NCI-H128 (cell line): ENCODE results near the gene SYT5.
A peak's percentile ranks its signal among the peaks of the same experiment; 100 is the strongest.
"Not testable (repeated sequence)": the region's sequence is repeated elsewhere in the genome, so short reads cannot be mapped to it uniquely, and the experiment has no call there.

Experiments
- DNase-seq: peaks from one replicate; lab custom pipeline; 2025; ENCODE audit not compliant: unreplicated experiment; lab: John Stamatoyannopoulos, UW

Gene SYT5

GRCh38 chr19:55179606-55180484 is at the start of gene SYT5:
TSS of gene SYT5 (minus strand) at chr19:55180289. CDS start at chr19:55179041, 1,248 bp downstream.
- DNase-seq: no peak

DNA sequence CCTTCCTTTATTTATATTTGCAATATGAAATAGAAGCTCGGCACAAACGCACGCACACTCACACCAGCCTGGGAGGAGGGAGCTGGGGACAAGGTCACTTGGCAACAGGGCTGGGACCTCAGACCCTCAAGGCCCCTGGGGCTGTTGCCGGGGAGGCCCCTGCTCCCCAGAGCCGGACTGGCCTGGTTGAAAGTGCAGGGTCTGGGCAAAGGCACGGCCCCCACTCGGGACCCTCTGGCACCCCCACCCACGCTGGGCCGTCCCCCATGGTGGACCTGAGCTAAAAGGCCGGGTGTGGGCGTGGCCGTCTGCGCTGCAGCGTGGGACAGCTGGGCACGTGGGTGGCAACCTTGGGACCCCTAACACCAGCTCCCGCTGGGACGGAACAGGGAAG is 49.7 kb upstream of the SYT5 start:
- no peak for DNase-seq

GRCh38 chr19:55229145-55229788 is 49.2 kb upstream of the SYT5 start:
- no peak for DNase-seq

GRCh38 chr19:55228403-55229031 is 48.4 kb upstream of the SYT5 start, which contains the start of gene TMEM86B:
TSS of gene TMEM86B (minus strand) at chr19:55228763. CDS start at chr19:55228741, 22 bp downstream.
- DNase-seq: no peak

GRCh38 chr19:55228015-55228391 is 47.9 kb upstream of the SYT5 start:
- no peak for DNase-seq

GRCh38 chr19:55227241-55228014 is 47.3 kb upstream of the SYT5 start:
- no peak for DNase-seq

GRCh38 chr19:55226788-55227187 is 46.7 kb upstream of the SYT5 start:
- DNase-seq: no peak

GRCh38 chr19:55226273-55226672 is 46.2 kb upstream of the SYT5 start:
- DNase-seq: no peak

GRCh38 chr19:55225415-55225958 is 45.4 kb upstream of the SYT5 start:
- DNase-seq: no peak

- DNase-seq: not testable (repeated sequence)
Observed at GRCh38 chr19:55224679-55225414, 44.8 kb upstream of the SYT5 start.

- no peak for DNase-seq
Observed at GRCh38 chr19:55224038-55224665, 44.1 kb upstream of the SYT5 start.

DNA sequence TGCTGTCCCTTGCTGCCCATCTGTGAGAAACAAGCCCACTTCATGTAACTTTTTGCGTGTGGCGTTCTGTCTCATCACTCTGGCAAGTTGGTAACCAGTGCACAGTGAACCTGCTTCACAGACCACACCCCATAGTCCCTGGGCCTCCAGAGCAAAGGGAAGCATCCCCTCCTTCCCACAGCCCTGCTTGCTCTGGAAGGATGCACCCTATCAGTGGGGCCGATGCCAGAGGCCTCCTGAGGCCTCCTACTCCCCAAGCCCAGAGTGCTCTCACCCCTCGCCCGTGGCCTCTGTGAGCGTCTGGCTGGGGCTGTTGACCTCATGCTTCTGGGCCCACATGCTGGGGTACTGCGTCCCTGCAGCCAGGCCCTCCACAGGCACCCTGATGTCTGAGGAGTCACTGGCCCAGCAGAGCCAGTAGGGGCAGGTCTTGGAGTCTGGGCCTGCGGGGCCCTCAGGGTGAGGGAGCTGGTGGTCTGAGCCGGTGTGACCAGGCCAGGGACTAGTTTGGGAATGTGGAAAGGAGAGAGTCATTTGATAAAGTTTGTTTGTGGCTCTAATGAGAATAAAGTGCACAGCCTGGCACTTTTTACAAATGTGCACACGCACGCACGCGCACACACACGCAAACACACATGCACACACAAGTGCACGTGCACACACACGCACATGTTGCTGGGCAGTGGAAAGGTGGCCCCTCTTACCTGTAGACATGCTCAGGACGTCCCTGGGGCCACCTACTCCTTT is 43.4 kb upstream of the SYT5 start:
- no peak for DNase-seq

DNA sequence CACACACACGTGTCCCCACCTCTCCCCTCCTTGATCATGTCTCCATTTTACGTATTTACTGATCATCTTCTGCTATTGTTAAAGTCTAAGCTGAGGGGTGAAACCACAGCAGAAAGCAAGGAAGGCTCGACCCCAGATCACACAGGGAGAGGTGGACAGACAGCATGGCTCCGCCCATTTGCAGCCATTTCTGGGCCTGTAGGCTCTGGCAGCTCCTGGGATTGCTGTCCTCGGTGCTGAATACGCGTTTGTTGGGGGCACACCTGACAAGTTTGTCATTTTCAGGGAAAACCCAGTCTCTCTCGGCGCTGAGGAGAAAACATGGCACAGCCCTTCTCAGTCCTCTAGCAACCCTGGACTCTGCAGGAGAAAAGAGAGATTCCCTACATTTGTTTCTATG is 40.4 kb upstream of the SYT5 start:
- DNase-seq: no peak

DNA sequence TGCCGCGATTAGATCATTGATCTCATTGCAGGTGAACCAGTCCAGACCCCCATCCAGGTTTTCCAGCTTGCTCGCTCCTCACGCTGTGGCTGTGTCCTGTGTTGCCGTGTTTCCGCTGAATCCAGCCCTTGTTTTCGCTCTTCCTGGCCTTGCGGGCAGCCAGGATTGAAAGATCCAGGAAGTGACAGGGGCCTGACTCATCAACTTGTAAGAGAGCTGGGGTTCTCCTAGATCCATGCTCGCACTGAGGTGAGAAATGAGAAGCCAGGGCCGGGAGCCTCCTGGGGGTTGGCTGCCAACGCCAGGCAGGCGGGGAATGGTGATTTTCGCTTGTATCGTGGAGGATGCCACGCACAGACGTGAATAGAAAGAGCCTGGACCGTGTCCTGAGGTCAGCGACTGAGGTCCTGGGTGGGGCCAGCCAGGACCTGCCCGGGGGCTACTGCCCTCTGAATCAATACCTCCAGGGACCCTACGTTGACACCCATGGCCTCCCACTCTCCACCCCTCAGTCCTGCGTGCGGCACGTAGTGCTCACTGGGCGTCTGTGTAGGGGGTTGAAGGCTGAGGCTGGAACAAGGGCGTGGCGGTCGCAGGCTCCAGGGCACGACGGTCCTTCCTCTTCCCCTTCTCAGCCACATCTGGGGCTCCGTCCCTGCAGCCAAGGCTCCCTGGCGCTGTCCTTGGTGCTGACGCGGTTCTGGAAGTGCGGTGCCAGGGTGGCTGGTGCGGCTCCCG is 36.5 kb upstream of the SYT5 start:
- peak; percentile 87 for DNase-seq

DNA sequence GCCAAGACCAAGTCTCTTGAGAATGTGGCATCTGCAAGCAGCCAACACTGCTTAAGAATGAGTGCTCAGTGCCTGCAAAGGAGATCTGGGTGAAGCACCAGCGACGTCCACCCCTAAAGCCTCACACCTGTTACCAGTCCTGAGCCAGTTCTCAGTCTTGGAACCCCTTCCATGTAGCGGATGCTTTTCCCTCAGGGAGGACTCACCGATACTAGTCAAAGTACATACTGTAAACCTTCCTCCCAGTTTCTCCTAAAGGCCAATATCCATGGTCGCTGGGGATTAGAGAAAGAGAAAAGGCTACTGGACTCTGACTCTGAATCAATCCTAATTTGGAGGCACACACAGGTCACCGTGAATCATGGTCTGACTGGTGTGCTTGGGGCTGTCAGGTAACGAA is 33.5 kb upstream of the SYT5 start:
- DNase-seq: no peak

DNA sequence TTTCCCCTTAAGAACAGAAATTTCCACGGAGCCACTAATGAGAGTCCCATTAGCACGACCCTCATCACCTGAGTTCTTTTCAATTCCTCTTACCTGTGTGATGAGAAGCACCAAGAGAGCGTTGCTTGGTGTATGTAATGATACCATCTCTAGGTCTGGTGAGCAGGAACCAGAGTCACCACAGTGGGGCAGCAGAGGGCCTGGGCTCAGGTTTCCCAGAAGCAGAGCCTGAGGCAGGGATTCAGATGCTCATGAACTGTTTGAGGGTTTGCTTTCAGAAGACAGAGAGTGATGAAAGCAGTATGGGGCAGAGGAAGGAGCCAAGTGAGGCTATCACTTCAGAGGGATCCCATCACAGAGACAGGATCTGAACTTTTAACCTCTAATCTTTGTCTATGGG is 32.4 kb upstream of the SYT5 start:
- no peak for DNase-seq

- no peak for DNase-seq
Observed at GRCh38 chr19:55209693-55210472, 29.8 kb upstream of the SYT5 start.
